IMR-90 (cell line): ENCODE data around the gene ACHE. TPM values are rescaled to one million over a fixed set of nuclear protein-coding genes. Genes with fewer than 3 reads are reported as not detected.

Experiments
- ATAC-seq: fragments of 200-7000 bp; cut with Tn5 transposase; 2 replicates; pipeline ENCODE4 v1.9.1; 2020; ENCODE audit warnings: low read depth, mild to moderate bottlenecking, moderate library complexity
- BruUV-seq: library from RNA; stranded (reverse); fragments of 400-500 nt; replicated peaks from 2 replicates; lab custom pipeline; 2021; lab: Mats Ljungman, UMichigan
- CTCF ChIA-PET: fragments of 300-600 bp; formaldehyde crosslinking; extraction: SDS; loops from one replicate; lab custom pipeline; 2021; ENCODE audit warnings: antibody characterized with exemption; lab: Yijun Ruan, JAX
- POLR2A ChIA-PET: fragments of 300-600 bp; sonication (Branson Sonifier 250); formaldehyde crosslinking; loops from one replicate; lab custom pipeline; 2022; ENCODE audit warnings: antibody characterized with exemption; ENCODE audit not compliant: unreplicated experiment; lab: Charles Lee
- DNase-seq: peaks from one replicate; pipeline ENCODE4 v3.0.0; 2013
- H2AFZ ChIP-seq: replicated peaks from 2 replicates; pipeline ENCODE3; 2013; ENCODE audit warnings: low read length, mild to moderate bottlenecking; ENCODE audit not compliant: poor library complexity
- H2AK5ac ChIP-seq: 2 replicates; pipeline ENCODE4 v1.6.1; 2013; ENCODE audit warnings: low read depth, low read length, inconsistent platforms
- H2AK9ac ChIP-seq: replicated peaks from 2 replicates; pipeline ENCODE3; 2013; ENCODE audit warnings: mild to moderate bottlenecking, low read depth, low read length, moderate library complexity; ENCODE audit not compliant: poor library complexity
- H2BK120ac ChIP-seq: 2 replicates; pipeline ENCODE4 v1.6.1; 2013; ENCODE audit warnings: low read depth, low read length, inconsistent platforms
- H2BK15ac ChIP-seq: 3 replicates; pipeline ENCODE4 v1.6.1; 2013; ENCODE audit warnings: low read depth, low read length, inconsistent platforms
- H2BK20ac ChIP-seq: 2 replicates; pipeline ENCODE4 v1.6.1; 2013; ENCODE audit warnings: low read depth, mild to moderate bottlenecking, inconsistent platforms, low read length, moderate library complexity
- H2BK5ac ChIP-seq: 2 replicates; pipeline ENCODE4 v1.6.1; 2013; ENCODE audit warnings: mild to moderate bottlenecking, low read depth, low read length, inconsistent platforms; ENCODE audit not compliant: poor library complexity, severe bottlenecking
- H3K14ac ChIP-seq: replicated peaks from 2 replicates; pipeline ENCODE4 v1.6.1; 2013; ENCODE audit warnings: low read depth, low read length, inconsistent platforms
- H3K18ac ChIP-seq: 2 replicates; pipeline ENCODE4 v1.6.1; 2013; ENCODE audit warnings: low read depth, low read length, control low read depth
- H3K23ac ChIP-seq: 2 replicates; pipeline ENCODE4 v1.6.1; 2013; ENCODE audit warnings: low read depth, low read length, inconsistent platforms
- H3K27ac ChIP-seq: 2 replicates; pipeline ENCODE4 v1.5.1; 2013; ENCODE audit warnings: mild to moderate bottlenecking, control low read depth, low read length; ENCODE audit not compliant: insufficient read depth
- H3K27me3 ChIP-seq: 2 replicates; pipeline ENCODE4 v1.6.1; 2013; ENCODE audit warnings: low read length; ENCODE audit not compliant: control insufficient read depth, insufficient read depth
- H3K36me3 ChIP-seq: 2 replicates; pipeline ENCODE4 v1.6.1; 2013; ENCODE audit warnings: low read length, mixed read lengths; ENCODE audit not compliant: control insufficient read depth, insufficient read depth
- H3K4ac ChIP-seq: 2 replicates; pipeline ENCODE4 v1.6.1; 2013; ENCODE audit warnings: low read depth, low read length, inconsistent platforms
- H3K4me1 ChIP-seq: 2 replicates; pipeline ENCODE4 v1.6.1; 2013; ENCODE audit warnings: low read length, mixed read lengths; ENCODE audit not compliant: control insufficient read depth, insufficient read depth
- H3K4me2 ChIP-seq: 2 replicates; pipeline ENCODE4 v1.6.1; 2013; ENCODE audit warnings: low read depth, mild to moderate bottlenecking, control low read depth, low read length, moderate library complexity
- H3K4me3 ChIP-seq: 2 replicates; pipeline ENCODE4 v1.5.1; 2013; ENCODE audit warnings: low read depth, mild to moderate bottlenecking, control low read depth, low read length, moderate library complexity; ENCODE audit not compliant: insufficient read depth
- H3K56ac ChIP-seq: 2 replicates; pipeline ENCODE4 v1.6.1; 2013; ENCODE audit warnings: low read length, inconsistent platforms; ENCODE audit not compliant: insufficient read depth; ENCODE audit errors: extremely low read depth
- H3K79me1 ChIP-seq, 2 experiments: 2 replicates each; pipeline ENCODE4 v1.6.1; 2013; ENCODE audit warnings: low read length in 2 of 2, inconsistent platforms in 1 of 2, low read depth in 1 of 2
- H3K9ac ChIP-seq: 2 replicates; pipeline ENCODE4 v1.6.1; 2013; ENCODE audit warnings: low read depth, low read length, control low read depth
- H3K9me1 ChIP-seq: 2 replicates; pipeline ENCODE4 v1.6.1; 2013; ENCODE audit warnings: low read length, inconsistent platforms; ENCODE audit not compliant: insufficient read depth
- H3K9me3 ChIP-seq: 2 replicates; pipeline ENCODE4 v1.6.1; 2013; ENCODE audit warnings: low read length; ENCODE audit not compliant: control insufficient read depth, insufficient read depth
- H4K20me1 ChIP-seq: 2 replicates; pipeline ENCODE4 v1.6.1; 2013; ENCODE audit warnings: low read length, inconsistent platforms; ENCODE audit not compliant: insufficient read depth
- H4K5ac ChIP-seq: 2 replicates; pipeline ENCODE4 v1.6.1; 2013; ENCODE audit warnings: mild to moderate bottlenecking, low read depth, low read length, control low read depth
- H4K8ac ChIP-seq, 2 experiments: 2 replicates each; pipeline ENCODE4 v1.6.1; 2013; ENCODE audit warnings: low read depth in 2 of 2, low read length in 2 of 2, control low read depth in 1 of 2, inconsistent platforms in 1 of 2
- H4K91ac ChIP-seq: 2 replicates; pipeline ENCODE4 v1.6.1; 2013; ENCODE audit warnings: low read depth, low read length, inconsistent platforms; ENCODE audit not compliant: insufficient read depth
- SMC3 ChIP-seq: fragments of 150-350 bp; IDR thresholded peaks from 2 replicates; pipeline ENCODE4 v1.6.1; 2016; ENCODE audit warnings: low read depth, mild to moderate bottlenecking, antibody characterized with exemption, low read length, moderate library complexity
- WGBS, 2 experiments: methylation state at CpG; one replicate each; pipeline versions ENCODE4 v1.1.5 to v1.1.7; 2013; ENCODE audit warnings: missing lambda C conversion rate in 2 of 2; ENCODE audit not compliant: insufficient read length in 1 of 2; ENCODE audit errors: extremely low coverage in 2 of 2; 5-methylcytosine and 5-hydroxymethylcytosine counted together
- dilution Hi-C: fragments of 300-500 bp; cut with HindIII; formaldehyde crosslinking; loops from one replicate; pipeline ENCODE4 v1.14.3; 2018; ENCODE audit warnings: low sequenced_read_pairs; ENCODE audit not compliant: unreplicated experiment
- in situ Hi-C: fragments of 300-500 bp; cut with MboI; formaldehyde crosslinking; loops from 3 replicates; pipeline ENCODE4 v1.14.3; 2019; ENCODE audit warnings: low sequenced_read_pairs, inconsistent platforms, mixed read lengths
- intact Hi-C: fragments of 100-400 bp; cut with micrococcal nuclease; formaldehyde crosslinking; loops from 2 replicates; pipeline ENCODE4 v1.10.0; 2022
- polyA plus RNA-seq, 3 experiments: library from polyadenylated mRNA; depleted of rRNA; stranded (reverse); fragments of >200 nt; gene quantifications; 2 replicates each; pipeline ENCODE4 v1.2.3, GENCODE V29; 2012; ENCODE audit warnings: low replicate concordance in 1 of 3
- total RNA-seq: library from RNA; depleted of rRNA; stranded (reverse); fragments of >200 nt; gene quantifications from 2 replicates; pipeline ENCODE4 v1.2.3, GENCODE V29; 2012

Gene ACHE
- total and polyA plus RNA-seq, 2 of the 4 experiments (the other 2 are of a cell fraction), result 0.41 TPM; not detected in 1

DNA sequence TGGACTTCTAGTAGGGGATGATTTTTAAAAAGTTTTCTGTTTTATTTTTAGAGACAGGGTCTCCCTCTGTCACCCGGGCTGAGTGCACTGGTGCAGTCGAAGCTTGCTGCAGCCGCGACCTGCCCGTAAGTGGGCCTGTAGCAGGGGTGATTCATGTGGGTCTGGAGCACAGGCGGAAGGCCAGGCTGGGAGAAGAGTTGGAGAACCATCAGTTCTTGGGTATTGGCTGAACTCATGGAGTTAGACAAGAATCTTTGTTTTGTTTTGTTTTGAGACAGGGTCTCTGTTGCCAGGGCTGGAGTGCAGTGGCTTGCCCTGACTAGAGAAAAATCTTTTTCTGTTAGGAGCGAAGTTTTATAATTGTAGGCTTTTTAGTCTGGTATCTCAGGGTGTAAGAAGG, 15.0 kb downstream of the ACHE start:
- BruUV-seq, result no TSS peak
- intact Hi-C loops (no loop called here), in situ Hi-C loops (no loop called here), dilution Hi-C loops (no loop called here)
- Histone ChIP-seq H3K4me2 (no peak overlapping the region), H3K4me1 (peaks cover 5% of the 10 kb centered on the region), H4K5ac (no peak overlapping the region), H2AK9ac (peak overlapping the region; percentile 3), H3K18ac (no peak overlapping the region), H3K23ac (no peak overlapping the region), H3K79me1 (peaks cover 28 to 66% of the 10 kb centered on the region in 2 experiments), H2BK120ac (no peak overlapping the region), H2AK5ac (no peak overlapping the region), H2BK5ac (no peak overlapping the region), H4K8ac (no peak overlapping the region), H3K14ac (no peak overlapping the region), H4K20me1 (peaks cover 53% of the 10 kb centered on the region), H3K27me3 (no peaks in the 10 kb centered on the region), H3K4me3 (no peak overlapping the region), H3K9me3 (no peaks in the 10 kb centered on the region), H2AFZ (no peak overlapping the region), H2BK15ac (no peak overlapping the region), H2BK20ac (no peak overlapping the region), H4K91ac (no peak overlapping the region), H3K27ac (no peak overlapping the region), H3K36me3 (peaks cover 65% of the 10 kb centered on the region), H3K56ac (no peak overlapping the region), H3K9ac (no peak overlapping the region), H3K9me1 (no peaks in the 10 kb centered on the region; the same call in 1 of the 2 replicates), H3K4ac (no peak overlapping the region)
- ATAC-seq (no peak), DNase-seq (no peak)
- POLR2A ChIA-PET, result interaction anchor here (0.6 kb wide), 1 partner anchor 10 kb away, joined by 4 read pairs; no protein-coding TSS in a partner anchor
- TF ChIP-seq SMC3, result no peak
- CTCF ChIA-PET, result no interaction called here
- WGBS, 2 experiments, result 100% methylated on average over 3 of the region's 7 CpGs; no CpG with 5 or more reads in 1 of the 2 experiments
